Measurements from ENCODE around the gene RCE1.
A peak's percentile ranks its signal among the peaks of the same experiment; 100 is the strongest.
"Not testable (repeated sequence)": the region's sequence is repeated elsewhere in the genome, so short reads cannot be mapped to it uniquely, and the experiment has no call there.

Gene RCE1

GRCh38 chr11:66823700-66824099 lies 19.5 kb upstream of the RCE1 start (continued):
- TF ChIP-seq ZFHX2 (tag by site-specific recombination; conservative IDR thresholded peaks at IDR 0.05) (no peak), ZNF24 (tag by site-specific recombination; IDR thresholded peaks at IDR 0.05) (no peak), ZNF548 (tag by site-specific recombination; IDR thresholded peaks at IDR 0.05) (no peak), TRIM28 (IDR thresholded peaks at IDR 0.05; ENCODE audit: borderline replicate concordance, low read length) (no peak), ZBTB7A (tag by site-specific recombination; IDR thresholded peaks at IDR 0.05; ENCODE audit: low read depth) (no peak), ZNF426 (tag by site-specific recombination; IDR thresholded peaks at IDR 0.05) (no peak), ZNF114 (tag by site-specific recombination; IDR thresholded peaks at IDR 0.05) (no peak), ZNF701 (tag by site-specific recombination; IDR thresholded peaks at IDR 0.05) (no peak), ZNF704 (tag by site-specific recombination; IDR thresholded peaks at IDR 0.05) (no peak)

GRCh38 chr11:66824573-66824972 lies 18.7 kb upstream of the RCE1 start:
- H3K4me3 ChIP-seq (ENCODE audit: low read depth, low read length); H3K36me3 ChIP-seq (ENCODE audit: control insufficient read depth in 2 of 2, insufficient read depth in 1 of 2, low read length in 2 of 2); H3K27ac ChIP-seq (ENCODE audit: extremely low read depth, low read depth, low read length); H3K9me3 ChIP-seq (ENCODE audit: control insufficient read depth, insufficient read depth, low read depth, low read length); H3K4me1 ChIP-seq (ENCODE audit: control insufficient read depth, insufficient read depth, low read length); POLR2A ChIA-PET; CTCF ChIA-PET: not testable (repeated sequence)
- 0 out of 2 replicates have a peak, but pooled peaks have one; percentile 50 for TF ChIP-seq ZNF580 (tag by site-specific recombination; IDR thresholded peaks at IDR 0.05)
- peak; percentile 98 for TF ChIP-seq ZNF146 (tag by site-specific recombination; IDR thresholded peaks at IDR 0.05)

GRCh38 chr11:66834539-66834845 lies 8.7 kb upstream of the RCE1 start:
- CTCF ChIA-PET, result interaction anchor here (0.8 to 3.4 kb wide), 16 partner anchors 8 to 470 kb away, joined by 3 to 62 read pairs (median 4); no protein-coding TSS in a partner anchor

GRCh38 chr11:66834943-66835342 lies 8.3 kb upstream of the RCE1 start:
- ChIA-PET CTCF (interaction anchor here (0.8 to 3.4 kb wide), 14 partner anchors 7 to 425 kb away, joined by 4 to 62 read pairs (median 4); no protein-coding TSS in a partner anchor), POLR2A (interaction anchor here (0.9 to 1.0 kb wide), 2 partner anchors 90 to 157 kb away, joined by 3 to 4 read pairs; partner anchors contain the start of gene RBM4B)
- H3K4me3 ChIP-seq (ENCODE audit: low read depth, low read length), result no peak overlapping the region
- no peaks in the 10 kb centered on the region for H3K4me1 ChIP-seq (ENCODE audit: control insufficient read depth, insufficient read depth, low read length)
- TF ChIP-seq IKZF3 (tag by site-specific recombination; IDR thresholded peaks at IDR 0.05) (no peak), ZIC2 (tag by site-specific recombination; IDR thresholded peaks at IDR 0.05) (no peak), ZNF223 (tag by site-specific recombination; IDR thresholded peaks at IDR 0.05) (no peak), ZNF549 (tag by site-specific recombination; IDR thresholded peaks at IDR 0.05) (no peak), KLF17 (tag by site-specific recombination; IDR thresholded peaks at IDR 0.05) (no peak), ZBTB48 (tag by site-specific recombination; IDR thresholded peaks at IDR 0.05) (no peak), ZSCAN18 (tag by site-specific recombination; IDR thresholded peaks at IDR 0.05) (no peak)
- no peaks in the 10 kb centered on the region for H3K9me3 ChIP-seq (ENCODE audit: control insufficient read depth, insufficient read depth, low read depth, low read length)
- no peak overlapping the region for H3K27ac ChIP-seq (ENCODE audit: extremely low read depth, low read depth, low read length)
- H3K36me3 ChIP-seq (ENCODE audit: control insufficient read depth in 2 of 2, insufficient read depth in 1 of 2, low read length in 2 of 2), result peaks cover 0 to 10% of the 10 kb centered on the region in 2 experiments; a peak in 1 of 3 replicates

More at GRCh38 chr11:66834539-66834845, 8.7 kb upstream of the RCE1 start:
- Histone ChIP-seq H3K9me3 (ENCODE audit: control insufficient read depth, insufficient read depth, low read depth, low read length) (no peaks in the 10 kb centered on the region), H3K27ac (ENCODE audit: extremely low read depth, low read depth, low read length) (no peak overlapping the region), H3K4me3 (ENCODE audit: low read depth, low read length) (no peak overlapping the region), H3K36me3 (ENCODE audit: control insufficient read depth in 2 of 2, insufficient read depth in 1 of 2, low read length in 2 of 2) (peaks cover 0 to 10% of the 10 kb centered on the region in 2 experiments; a peak in 1 of 3 replicates), H3K4me1 (ENCODE audit: control insufficient read depth, insufficient read depth, low read length) (no peaks in the 10 kb centered on the region)
- TF ChIP-seq FEZF1 (tag by site-specific recombination; IDR thresholded peaks at IDR 0.05), result no peak
- no peak for TF ChIP-seq ZNF362 (tag by site-specific recombination; IDR thresholded peaks at IDR 0.05)
- 0 out of 2 replicates have a peak, but pooled peaks have one; percentile 1 for TF ChIP-seq SP7 (tag by site-specific recombination; IDR thresholded peaks at IDR 0.05)
- no peak for TF ChIP-seq ZNF324 (tag by site-specific recombination; IDR thresholded peaks at IDR 0.05)
- TF ChIP-seq BCL11A (tag by site-specific recombination; IDR thresholded peaks at IDR 0.05; ENCODE audit: low read depth), result 0 out of 2 replicates have a peak, but pooled peaks have one; percentile 17
- POLR2A ChIA-PET, result interaction anchor here (0.9 to 1.0 kb wide), 2 partner anchors 89 to 157 kb away, joined by 3 to 4 read pairs; partner anchors contain the start of gene RBM4B
